Dermis blood vessel endothelial cell (primary cell): ENCODE results near the gene GJD4. TPM values are rescaled to one million over a fixed set of nuclear protein-coding genes. Genes with fewer than 3 reads are reported as not detected.

Experiments used
- DNase-seq: peaks from one replicate; pipeline ENCODE4 v3.0.0; 2010
- total RNA-seq: library from RNA; depleted of rRNA; stranded (reverse); fragments of >200 nt; gene quantifications from 2 replicates; pipeline ENCODE4 v1.2.3, GENCODE V29; 2014

The GJD4 gene, protein sequence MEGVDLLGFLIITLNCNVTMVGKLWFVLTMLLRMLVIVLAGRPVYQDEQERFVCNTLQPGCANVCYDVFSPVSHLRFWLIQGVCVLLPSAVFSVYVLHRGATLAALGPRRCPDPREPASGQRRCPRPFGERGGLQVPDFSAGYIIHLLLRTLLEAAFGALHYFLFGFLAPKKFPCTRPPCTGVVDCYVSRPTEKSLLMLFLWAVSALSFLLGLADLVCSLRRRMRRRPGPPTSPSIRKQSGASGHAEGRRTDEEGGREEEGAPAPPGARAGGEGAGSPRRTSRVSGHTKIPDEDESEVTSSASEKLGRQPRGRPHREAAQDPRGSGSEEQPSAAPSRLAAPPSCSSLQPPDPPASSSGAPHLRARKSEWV
- not detected in 2 replicates for total RNA-seq

DNA sequence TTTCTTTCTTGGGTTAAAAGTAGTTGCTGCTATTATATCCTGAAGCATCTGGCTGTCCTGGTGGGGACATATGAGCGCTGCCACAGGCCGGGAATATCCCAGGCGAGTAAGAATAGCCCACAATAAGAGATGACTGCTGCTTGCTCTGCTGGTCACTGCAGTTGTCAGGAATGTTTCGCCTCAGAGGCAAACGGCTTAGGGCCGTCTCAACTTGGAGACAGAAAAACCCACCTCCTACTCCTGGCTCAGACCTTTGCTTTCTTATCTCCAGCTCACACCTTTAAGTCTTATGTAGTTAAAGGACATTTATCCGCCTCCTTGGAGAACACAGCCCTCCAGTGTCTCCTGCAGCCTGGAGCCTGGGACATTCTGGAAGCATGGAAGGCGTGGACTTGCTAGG is at the start of gene GJD4:
Gene GJD4 (plus strand): TSS at position 151 of the 400 bp plus-strand sequence. CDS start 227 bp downstream, at position 378.
- no peak for DNase-seq

DNA sequence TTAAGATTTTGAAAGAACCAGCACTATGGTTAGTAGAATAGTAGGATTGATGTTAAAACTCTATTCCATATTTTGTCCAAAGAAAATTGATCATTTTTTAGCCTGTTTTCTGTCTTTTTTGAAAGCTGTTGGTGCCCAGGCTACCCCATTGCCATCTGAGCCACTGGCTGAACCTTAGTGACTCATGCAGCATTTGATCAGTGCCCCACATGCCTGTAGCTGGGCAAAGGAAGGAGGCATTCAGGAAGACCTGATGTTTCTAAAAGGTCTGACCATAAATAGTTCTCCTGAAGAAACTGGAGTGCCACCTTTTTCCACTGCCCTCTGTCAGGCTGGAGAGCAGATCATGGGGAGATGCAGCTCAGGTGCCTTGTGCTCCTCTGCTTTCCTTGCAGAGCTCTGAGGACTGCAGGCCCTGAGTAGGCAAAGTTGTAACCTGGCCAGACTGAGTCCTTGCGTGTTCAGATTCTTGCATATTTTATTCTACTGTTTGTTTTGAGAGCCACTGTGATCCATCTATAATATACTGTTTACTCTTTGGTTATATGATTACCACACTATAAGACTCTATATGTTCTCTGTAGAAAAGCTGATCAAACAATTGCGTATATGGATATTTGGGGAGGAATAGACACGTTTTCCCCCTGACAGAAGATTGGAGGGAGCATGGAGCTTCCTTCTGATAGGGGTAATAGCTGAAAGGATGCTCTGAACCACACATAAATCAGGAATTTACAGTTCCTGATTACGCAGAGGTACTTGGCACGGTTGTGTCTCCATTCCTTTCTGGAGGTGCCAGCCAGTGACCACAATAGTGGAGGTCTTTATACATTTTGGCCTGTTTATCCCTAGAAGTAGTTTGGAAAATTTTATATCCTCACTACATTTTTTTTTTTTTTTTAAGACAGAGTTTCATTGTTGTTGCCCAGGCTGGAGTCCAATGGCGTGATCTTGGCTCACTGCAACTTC is 48.9 kb upstream of the GJD4 start:
- no peak for DNase-seq

DNA sequence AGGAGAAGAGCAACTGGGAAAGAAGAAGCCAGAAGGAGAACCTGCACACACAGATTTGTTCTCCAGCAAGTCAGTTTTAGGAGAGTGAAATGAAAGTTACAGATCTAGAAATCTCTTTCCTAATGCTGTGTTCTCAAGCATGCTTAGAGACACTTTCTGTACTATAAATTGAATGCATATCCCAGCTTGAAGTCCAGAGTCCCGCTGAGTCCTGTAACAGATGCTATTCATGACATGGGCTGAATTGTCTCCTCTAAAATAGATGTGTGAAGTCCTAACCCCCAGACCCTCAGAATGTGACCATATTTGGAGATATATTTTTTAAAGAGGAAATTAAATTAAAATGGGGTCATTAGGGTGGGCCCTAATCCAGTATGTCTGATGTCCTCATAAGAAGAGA is 46.9 kb upstream of the GJD4 start:
- no peak for DNase-seq

- DNase-seq = no peak
Measured at GRCh38 chr10:35559416-35559815, 45.7 kb upstream of the GJD4 start.

GRCh38 chr10:35561715-35562114 is 43.4 kb upstream of the GJD4 start:
- no peak for DNase-seq

GRCh38 chr10:35562427-35562826 is 42.7 kb upstream of the GJD4 start:
- no peak for DNase-seq

GRCh38 chr10:35563261-35563891 is 41.8 kb upstream of the GJD4 start:
- peak; percentile 89 for DNase-seq

GRCh38 chr10:35564341-35564968 is 40.7 kb upstream of the GJD4 start:
- DNase-seq = peak; percentile 58

- DNase-seq = no peak
Measured at GRCh38 chr10:35565602-35566081, 39.5 kb upstream of the GJD4 start.

- DNase-seq = no peak
Measured at GRCh38 chr10:35567951-35568350, 37.2 kb upstream of the GJD4 start.

DNA sequence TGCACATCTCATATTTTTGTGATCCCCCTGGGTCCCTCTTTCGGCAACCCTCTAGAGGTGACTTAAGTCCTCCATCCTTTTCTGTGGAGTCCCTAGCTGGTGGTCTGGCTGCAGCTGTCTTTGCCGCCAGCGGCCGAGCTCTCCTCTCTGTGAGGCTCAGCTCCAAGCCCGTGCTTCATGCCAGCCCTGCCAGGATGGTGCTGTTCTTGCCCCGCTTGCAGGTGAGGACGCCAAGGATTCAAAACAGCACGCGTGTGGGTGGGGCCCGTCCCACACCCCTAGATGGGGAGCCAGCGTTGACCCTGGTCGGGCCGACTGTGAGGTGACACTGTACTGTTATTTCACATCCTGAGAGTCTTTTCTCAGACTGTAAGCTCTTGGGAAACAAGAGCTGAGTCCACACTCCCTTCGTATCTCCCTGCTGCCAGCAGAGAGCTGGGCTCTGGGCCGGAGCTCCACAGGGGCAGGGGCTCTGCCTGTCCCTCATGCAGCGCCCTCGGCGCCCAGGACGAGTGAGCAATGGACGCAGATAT is 36.6 kb upstream of the GJD4 start:
- no peak for DNase-seq

DNA sequence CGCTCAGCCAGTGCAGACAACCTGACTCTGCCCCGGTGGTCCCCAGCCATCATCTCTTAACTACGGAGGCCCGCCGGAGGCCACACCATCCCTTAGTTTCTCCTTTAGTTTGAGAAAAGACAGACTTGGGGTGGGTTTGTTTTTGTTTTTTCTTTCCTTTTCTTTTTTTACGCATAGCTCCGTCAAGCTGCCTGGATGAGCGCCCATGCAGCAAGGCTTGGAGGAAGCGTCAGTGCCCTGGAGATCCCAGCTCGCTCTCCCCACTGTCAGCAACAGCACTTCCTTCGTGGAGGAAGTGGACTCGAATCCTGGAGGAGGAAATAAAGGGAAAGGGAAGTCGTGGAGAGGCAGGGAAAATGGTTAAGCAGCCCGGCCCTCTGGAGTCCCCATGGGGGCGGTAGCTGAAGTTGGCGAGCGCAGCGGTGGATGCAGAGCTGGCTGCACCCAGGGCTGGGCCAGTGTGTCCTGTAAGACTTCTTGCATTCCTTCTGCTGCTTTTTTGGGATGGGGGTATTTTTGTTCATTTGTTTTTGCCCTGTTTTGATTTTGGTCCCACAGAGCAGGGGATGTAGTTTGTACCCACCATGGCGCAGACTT is 35.9 kb upstream of the GJD4 start:
- DNase-seq = no peak

DNA sequence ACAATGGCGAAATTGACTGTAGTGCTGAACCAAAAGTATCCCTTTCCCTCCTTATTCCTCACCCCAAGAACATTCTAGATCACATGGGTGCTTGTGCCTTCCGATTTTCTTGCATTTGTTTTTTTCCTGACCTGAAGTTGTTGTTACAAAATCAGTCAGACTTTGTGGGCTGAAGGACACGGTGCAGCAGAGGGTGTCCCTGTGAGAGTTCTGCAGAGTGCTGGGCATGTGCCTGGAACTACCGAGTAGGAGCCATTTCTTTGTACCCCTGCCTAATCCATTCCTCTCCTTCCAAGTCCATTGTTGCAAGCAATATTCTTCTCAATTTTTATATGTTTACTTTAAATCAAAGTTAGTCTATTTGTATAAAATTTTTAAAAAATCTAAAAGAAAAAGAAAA is 35.3 kb upstream of the GJD4 start:
- no peak for DNase-seq

GRCh38 chr10:35570397-35570796 is 34.7 kb upstream of the GJD4 start:
- DNase-seq = no peak

GRCh38 chr10:35572583-35572982 is 32.6 kb upstream of the GJD4 start:
- DNase-seq = no peak

DNA sequence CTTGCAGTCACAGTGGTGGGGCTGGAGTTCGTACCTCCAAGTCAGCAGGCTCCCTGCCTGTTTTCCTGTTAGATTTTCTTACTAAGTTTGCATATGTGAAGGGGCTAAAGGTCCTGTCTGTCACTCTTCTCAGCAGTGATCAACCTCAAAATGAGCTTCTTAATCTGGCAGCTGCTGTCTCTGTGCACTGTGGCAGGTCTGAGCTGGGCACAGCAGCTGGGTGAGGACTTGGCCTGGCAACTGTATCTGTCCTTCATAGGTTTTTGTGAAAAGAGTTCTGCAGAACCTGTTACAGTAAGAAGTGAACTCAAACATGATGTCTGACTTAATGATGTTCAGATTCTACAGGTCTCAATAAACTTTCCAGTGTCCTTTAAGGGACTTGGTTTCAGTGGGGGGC is 31.3 kb upstream of the GJD4 start:
- no peak for DNase-seq

GRCh38 chr10:35574924-35575352 is 30.2 kb upstream of the GJD4 start:
- peak; percentile 72 for DNase-seq

DNA sequence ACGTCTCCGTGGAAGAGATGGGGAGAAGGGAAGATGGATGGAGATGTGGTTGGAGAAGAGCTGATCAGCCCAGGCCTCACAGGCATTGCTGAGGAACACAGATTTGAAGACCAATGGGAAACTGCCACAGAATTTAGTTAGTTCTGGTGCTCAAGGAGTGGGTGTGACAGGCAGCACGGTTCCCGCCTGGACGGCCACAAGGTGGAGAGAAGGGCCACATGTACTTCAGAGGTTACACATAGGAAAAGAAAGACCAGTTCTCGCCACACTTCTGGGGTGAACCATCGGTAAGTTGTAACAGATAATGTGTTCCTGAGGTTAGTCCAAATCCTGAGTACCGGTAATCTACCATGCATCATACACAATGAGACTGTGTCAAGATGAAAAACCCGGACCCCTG is 29.5 kb upstream of the GJD4 start:
- no peak for DNase-seq

- DNase-seq = no peak
Measured at GRCh38 chr10:35576730-35577129, 28.4 kb upstream of the GJD4 start.

GRCh38 chr10:35577926-35578617 is 27.1 kb upstream of the GJD4 start:
- DNase-seq = peak; percentile 69

DNA sequence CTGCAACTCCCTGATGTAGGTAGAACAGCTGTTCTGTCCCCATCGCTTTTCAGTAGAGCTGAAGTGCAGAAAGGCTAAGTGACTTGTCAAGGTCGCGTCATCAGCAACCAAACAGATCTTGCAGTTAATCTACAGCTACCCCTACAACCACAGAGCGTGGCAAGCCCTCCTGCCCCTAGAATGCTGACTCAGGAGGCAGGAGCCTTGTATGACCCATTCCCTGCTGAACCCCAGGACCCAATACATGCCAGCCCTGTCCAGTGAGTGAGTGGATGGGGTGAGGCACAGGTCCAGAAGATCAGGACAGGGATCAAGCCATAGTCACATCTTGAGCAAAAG is 26.6 kb upstream of the GJD4 start:
- no peak for DNase-seq
